ENCODE results near the gene ECI1. TPM values are rescaled to one million over a fixed set of nuclear protein-coding genes. Genes with fewer than 3 reads are reported as not detected.

The ECI1 gene
- total RNA-seq, 2 donors from 2014 or later, result 75.8 to 94.7 TPM

DNA sequence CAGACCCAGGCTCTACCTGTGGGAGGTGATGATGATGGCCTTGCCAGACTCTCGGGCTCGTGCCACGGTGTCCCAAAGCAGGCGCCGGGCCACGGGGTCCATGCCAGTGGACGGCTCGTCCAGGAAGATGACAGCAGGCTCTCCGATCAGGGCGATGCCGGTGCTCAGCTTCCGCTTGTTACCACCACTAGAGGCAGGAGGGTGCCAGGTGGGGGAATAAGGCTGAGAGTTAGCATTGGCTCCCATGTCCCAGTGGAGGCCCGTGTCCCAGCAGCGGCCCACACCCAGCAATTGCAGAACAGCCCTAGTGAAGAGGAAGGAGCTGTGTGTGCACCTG is 26.9 kb upstream of the ECI1 start:
- 89% methylated on average over 11 to 14 of the region's 14 CpGs for WGBS, 2 experiments (ENCODE audit: insufficient coverage in 1 of 2, insufficient read length in 1 of 2)

DNA sequence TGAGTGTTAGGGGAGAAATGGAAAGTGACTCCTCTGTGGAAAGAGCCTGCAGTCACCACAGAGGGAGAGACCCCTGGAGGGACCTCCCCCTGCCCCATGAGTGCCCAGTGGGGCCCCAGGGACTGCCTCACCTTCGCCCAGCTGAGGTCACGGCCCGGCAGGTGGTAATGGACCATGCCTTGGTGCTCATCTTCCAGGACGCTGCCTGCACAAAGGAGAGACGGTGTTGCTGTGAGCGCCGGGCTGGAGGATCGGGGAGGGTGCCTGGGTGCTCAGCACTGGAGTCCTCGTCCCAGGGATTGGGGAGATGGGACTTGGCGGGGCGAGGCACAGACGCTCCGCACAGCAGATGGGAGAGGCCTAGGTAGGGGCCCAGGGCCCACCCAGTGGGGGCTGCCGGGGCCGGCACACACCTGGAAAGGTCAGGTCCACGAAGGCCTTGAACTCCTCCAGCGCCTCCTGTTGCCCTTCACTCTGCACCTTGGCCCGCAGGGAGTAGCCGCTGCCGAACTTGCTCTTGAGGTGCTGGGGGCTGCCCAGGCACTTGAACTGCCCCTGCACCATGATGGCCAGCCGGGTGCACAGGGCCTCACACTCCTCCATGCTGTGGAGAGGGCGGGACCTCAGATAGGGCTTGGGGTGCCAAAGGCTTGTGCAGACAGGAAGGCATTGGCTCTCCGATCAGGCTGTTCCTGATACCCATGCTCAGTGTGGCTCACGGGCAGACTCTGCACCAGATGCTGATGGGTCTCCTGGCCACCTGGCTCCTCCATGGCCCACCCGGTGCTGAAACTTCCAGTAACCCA is 26.3 kb upstream of the ECI1 start:
- H3K27me3 Mint-ChIP-seq (ENCODE audit: insufficient read depth), result peaks cover 2% of the 10 kb centered on the region
- Histone ChIP-seq H3K4me1 (ENCODE audit: control insufficient read depth, insufficient read depth, low read length) (no peaks in the 10 kb centered on the region), H3K27ac (ENCODE audit: low read depth, low read length) (no peak overlapping the region), H3K4me3 (ENCODE audit: low read length) (no peak overlapping the region), H3K9ac (ENCODE audit: extremely low read depth, low read length, poor library complexity, severe bottlenecking) (no peak overlapping the region), H3K27me3 (ENCODE audit: control insufficient read depth, insufficient read depth, low read length, poor library complexity, severe bottlenecking) (no peaks in the 10 kb centered on the region), H3K9me3 (ENCODE audit: control insufficient read depth, low read length) (no peaks in the 10 kb centered on the region), H3K36me3 (ENCODE audit: control insufficient read depth, insufficient read depth, low read length) (no peaks in the 10 kb centered on the region)
- H3K4me3 Mint-ChIP-seq, result no peak overlapping the region
- DNase-seq, result no peak
- TF ChIP-seq, protein P1, sequence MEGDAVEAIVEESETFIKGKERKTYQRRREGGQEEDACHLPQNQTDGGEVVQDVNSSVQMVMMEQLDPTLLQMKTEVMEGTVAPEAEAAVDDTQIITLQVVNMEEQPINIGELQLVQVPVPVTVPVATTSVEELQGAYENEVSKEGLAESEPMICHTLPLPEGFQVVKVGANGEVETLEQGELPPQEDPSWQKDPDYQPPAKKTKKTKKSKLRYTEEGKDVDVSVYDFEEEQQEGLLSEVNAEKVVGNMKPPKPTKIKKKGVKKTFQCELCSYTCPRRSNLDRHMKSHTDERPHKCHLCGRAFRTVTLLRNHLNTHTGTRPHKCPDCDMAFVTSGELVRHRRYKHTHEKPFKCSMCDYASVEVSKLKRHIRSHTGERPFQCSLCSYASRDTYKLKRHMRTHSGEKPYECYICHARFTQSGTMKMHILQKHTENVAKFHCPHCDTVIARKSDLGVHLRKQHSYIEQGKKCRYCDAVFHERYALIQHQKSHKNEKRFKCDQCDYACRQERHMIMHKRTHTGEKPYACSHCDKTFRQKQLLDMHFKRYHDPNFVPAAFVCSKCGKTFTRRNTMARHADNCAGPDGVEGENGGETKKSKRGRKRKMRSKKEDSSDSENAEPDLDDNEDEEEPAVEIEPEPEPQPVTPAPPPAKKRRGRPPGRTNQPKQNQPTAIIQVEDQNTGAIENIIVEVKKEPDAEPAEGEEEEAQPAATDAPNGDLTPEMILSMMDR (conservative IDR thresholded peaks at IDR 0.05), result no peak
- peaks cover 5% of the 10 kb centered on the region for H3K36me3 Mint-ChIP-seq (ENCODE audit: low read depth)
- 93 to 95% methylated on average over 10 to 25 of the region's 25 CpGs for WGBS, 2 experiments (ENCODE audit: insufficient coverage in 1 of 2, insufficient read length in 1 of 2)
- no peaks in the 10 kb centered on the region for H3K9me3 Mint-ChIP-seq
- no peak overlapping the region for H3K27ac Mint-ChIP-seq
- no peaks in the 10 kb centered on the region for H3K4me1 Mint-ChIP-seq

More for the DNA sequence above, 26.9 kb upstream of the ECI1 start:
- peaks cover 2% of the 10 kb centered on the region for H3K36me3 Mint-ChIP-seq (ENCODE audit: low read depth)
- no peak overlapping the region for H3K27ac Mint-ChIP-seq
- H3K27me3 ChIP-seq (ENCODE audit: control insufficient read depth, insufficient read depth, low read length, poor library complexity, severe bottlenecking), result no peaks in the 10 kb centered on the region
- no peak overlapping the region for H3K27ac ChIP-seq (ENCODE audit: low read depth, low read length)
- TF ChIP-seq, protein P1 (conservative IDR thresholded peaks at IDR 0.05), result peak; percentile 65
- peak; percentile 77 for DNase-seq
- peaks cover 2% of the 10 kb centered on the region for H3K27me3 Mint-ChIP-seq (ENCODE audit: insufficient read depth)
- H3K4me1 Mint-ChIP-seq, result no peaks in the 10 kb centered on the region
- H3K9ac ChIP-seq (ENCODE audit: extremely low read depth, low read length, poor library complexity, severe bottlenecking), result no peak overlapping the region
- H3K4me3 Mint-ChIP-seq, result no peak overlapping the region
- no peak overlapping the region for H3K4me3 ChIP-seq (ENCODE audit: low read length)
- H3K36me3 ChIP-seq (ENCODE audit: control insufficient read depth, insufficient read depth, low read length), result no peaks in the 10 kb centered on the region
- no peaks in the 10 kb centered on the region for H3K4me1 ChIP-seq (ENCODE audit: control insufficient read depth, insufficient read depth, low read length)
- no peaks in the 10 kb centered on the region for H3K9me3 Mint-ChIP-seq
- H3K9me3 ChIP-seq (ENCODE audit: control insufficient read depth, low read length), result no peaks in the 10 kb centered on the region

DNA sequence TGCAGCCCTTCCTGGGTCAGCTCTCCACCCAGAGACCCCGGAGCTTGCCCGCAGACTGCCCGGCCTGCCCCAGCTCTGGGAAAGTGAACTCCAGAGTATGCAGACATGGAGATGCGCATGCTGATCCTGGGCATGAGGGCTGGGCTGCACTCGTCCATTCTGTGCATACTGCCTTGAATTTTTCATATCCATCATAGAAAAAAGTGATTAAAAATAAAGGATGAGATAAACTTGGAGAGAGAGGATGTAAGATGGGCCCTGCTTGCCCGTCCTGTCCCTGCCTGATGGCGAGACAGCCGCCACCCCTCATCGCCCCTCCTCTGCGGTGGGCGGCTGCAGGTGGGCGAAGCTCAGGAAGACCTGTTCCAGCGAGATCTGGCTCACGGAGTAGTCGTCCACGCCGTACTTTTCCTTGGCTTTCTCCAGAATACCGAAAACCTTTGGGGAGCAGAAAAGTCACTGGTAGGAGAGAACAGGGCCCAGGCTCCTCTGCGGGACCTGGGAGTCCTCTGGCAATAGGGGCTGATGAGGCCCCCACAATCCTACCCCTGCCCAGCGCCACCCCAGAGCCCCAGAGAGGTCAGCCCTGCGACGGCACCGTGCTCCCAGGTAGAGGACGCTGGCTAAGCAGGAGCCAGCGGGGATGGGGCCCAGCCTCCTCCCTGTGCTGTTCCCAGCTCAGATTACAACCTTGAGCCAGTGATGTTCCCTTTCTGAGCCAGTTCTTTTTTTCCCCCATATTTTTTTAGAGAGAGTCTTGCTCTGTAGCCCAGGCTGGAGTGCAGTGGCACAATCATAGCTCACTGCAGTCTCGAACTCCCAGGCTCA is 25.2 kb upstream of the ECI1 start:
- TF ChIP-seq, protein P1 (conservative IDR thresholded peaks at IDR 0.05), result no peak
- no peak overlapping the region for H3K27ac ChIP-seq (ENCODE audit: low read depth, low read length)
- no peaks in the 10 kb centered on the region for H3K4me1 ChIP-seq (ENCODE audit: control insufficient read depth, insufficient read depth, low read length)
- peak; percentile 43 for DNase-seq
- Mint-ChIP-seq H3K27ac (no peak overlapping the region), H3K36me3 (ENCODE audit: low read depth) (peaks cover 6% of the 10 kb centered on the region), H3K4me3 (no peak overlapping the region), H3K27me3 (ENCODE audit: insufficient read depth) (peaks cover 2% of the 10 kb centered on the region), H3K4me1 (no peaks in the 10 kb centered on the region), H3K9me3 (no peaks in the 10 kb centered on the region)
- H3K9me3 ChIP-seq (ENCODE audit: control insufficient read depth, low read length), result no peaks in the 10 kb centered on the region
- WGBS, 2 experiments (ENCODE audit: insufficient coverage in 1 of 2, insufficient read length in 1 of 2), result 88 to 92% methylated on average over 17 to 26 of the region's 26 CpGs
- no peak overlapping the region for H3K4me3 ChIP-seq (ENCODE audit: low read length)
- H3K9ac ChIP-seq (ENCODE audit: extremely low read depth, low read length, poor library complexity, severe bottlenecking), result no peak overlapping the region
- no peaks in the 10 kb centered on the region for H3K27me3 ChIP-seq (ENCODE audit: control insufficient read depth, insufficient read depth, low read length, poor library complexity, severe bottlenecking)
- H3K36me3 ChIP-seq (ENCODE audit: control insufficient read depth, insufficient read depth, low read length), result no peaks in the 10 kb centered on the region

Measured in endodermal cell (in vitro differentiated cells).